Mesenteric fat pad (tissue), 1 donor: ENCODE measurements around the gene PJA2. TPM values are rescaled to one million over a fixed set of nuclear protein-coding genes. Genes with fewer than 3 reads are reported as not detected.

Source experiments
- DNase-seq: peaks from one replicate; pipeline ENCODE4 v3.0.0-alpha.2; 2020; ENCODE audit warnings: low spot score
- total RNA-seq: library from RNA; stranded (reverse); fragmentation: NEBNext Ultra II Directional; extraction: Animal tissue kit (Norgen Biotek cat#: 25700); gene quantifications from one replicate; pipeline ENCODE4 v1.2.1, GENCODE V29; 2021
- donor health status: DM: yes; HTN: yes; CAD: no.

The PJA2 gene
- total RNA-seq, 1 donor from 2014 or later: 80.0 TPM

DNA sequence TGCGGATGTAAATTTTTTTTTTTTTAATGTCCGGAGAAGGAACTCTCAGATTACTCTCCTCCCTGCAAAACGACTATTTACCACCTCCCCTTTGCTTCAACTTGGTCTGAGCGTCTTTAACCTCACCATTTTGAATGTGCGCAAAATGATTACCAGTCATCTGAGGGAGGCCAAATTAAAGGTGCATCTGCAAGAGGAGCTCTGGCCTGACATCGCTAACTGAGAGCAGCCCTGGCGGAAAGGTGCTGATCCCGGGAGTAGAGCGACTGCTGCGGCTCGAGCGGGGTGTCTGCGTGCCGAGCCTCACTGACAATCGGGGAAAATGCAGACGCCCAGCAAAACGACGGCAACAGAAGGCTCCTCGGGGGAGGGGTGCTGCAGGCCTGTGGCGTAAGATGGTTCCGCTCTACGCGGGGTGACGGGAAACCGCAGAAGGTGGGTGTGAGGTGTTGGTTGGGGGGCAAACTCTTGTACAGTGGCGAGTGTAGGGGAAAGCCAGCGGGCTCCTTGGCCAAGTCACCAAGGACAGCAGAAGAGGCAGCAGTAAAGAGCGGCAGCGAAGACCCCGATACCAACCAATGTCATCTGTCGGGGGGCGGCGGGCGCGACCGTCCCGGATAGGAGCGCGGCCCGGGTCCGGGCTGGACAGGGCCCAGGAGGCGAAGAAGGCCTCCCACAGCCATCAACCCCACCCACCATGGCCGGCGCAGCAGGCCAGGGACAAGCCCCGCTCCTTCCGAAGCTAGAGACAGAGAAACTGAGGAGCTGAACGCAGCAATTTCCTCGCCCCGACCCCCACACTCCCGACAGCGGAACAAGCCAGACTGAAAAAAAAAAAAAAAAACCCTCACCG, 557 bp downstream of the PJA2 start:
- no peak for DNase-seq

GRCh38 chr5:109407913-109408312, 1.9 kb downstream of the PJA2 start:
- no peak for DNase-seq

DNA sequence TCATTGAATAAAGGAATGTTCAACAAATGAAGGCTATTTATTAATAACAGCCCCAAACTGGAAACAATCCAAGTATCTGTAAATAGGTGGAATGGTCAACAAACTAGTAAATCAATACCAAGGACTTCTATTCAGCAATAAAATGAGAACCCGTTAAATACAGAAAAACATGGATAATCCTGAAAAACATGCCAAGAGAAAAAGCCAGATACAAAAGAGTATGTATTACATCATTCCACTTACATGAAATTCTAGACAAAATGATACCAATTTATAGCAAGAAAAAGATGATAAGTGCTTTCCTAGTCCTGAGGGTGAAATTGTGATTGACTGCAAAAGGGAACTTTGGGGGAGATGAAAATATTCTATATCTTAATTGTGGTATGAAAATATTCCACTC, 3.1 kb downstream of the PJA2 start:
- DNase-seq: no peak

DNA sequence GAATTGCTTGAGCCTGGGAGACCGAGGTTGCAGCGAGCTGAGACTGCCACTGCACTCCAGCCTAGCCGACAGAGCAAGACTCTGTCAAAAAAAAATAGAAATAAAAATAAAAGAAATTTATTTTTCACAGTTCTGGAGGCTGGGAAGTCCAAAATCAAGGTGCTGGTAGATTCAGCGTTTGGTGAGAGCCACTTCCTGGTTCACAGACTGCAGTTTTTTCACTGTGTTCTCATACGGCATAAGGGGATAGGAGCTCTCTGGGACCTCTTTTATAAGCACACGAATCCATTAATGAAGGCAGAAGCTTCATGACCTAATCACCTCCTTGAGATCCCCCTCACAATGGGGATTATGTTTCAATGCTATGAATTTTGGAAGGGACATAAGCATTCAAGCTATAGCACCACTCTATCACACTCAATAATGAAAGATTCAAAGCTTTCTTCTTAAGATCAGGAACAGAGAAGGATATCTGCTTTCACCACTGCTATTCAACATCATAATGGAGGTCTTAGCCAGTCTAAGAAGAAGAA, 5.3 kb downstream of the PJA2 start:
- no peak for DNase-seq

DNA sequence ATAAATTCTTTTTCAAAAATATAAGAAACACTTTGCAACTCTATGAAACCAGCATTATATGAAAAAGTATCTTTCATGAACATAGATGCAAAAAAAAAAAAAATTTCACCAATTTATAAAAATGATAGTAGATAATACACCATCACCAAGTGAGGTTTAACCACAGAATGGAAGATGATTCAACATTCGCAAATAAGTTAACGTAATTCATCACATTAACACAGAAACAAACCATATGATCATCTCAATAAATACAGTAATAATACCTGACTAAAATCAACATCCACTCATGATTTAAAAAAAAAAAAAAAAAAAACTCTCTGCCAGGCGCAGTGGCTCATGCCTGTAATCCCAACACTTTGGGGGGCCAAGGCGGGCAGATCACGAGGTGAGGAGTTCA, 6.3 kb downstream of the PJA2 start:
- DNase-seq: no peak

GRCh38 chr5:109399092-109399759, 10.5 kb downstream of the PJA2 start:
- DNase-seq: no peak

- DNase-seq: no peak
Observed at GRCh38 chr5:109396965-109397364, 12.8 kb downstream of the PJA2 start.

DNA sequence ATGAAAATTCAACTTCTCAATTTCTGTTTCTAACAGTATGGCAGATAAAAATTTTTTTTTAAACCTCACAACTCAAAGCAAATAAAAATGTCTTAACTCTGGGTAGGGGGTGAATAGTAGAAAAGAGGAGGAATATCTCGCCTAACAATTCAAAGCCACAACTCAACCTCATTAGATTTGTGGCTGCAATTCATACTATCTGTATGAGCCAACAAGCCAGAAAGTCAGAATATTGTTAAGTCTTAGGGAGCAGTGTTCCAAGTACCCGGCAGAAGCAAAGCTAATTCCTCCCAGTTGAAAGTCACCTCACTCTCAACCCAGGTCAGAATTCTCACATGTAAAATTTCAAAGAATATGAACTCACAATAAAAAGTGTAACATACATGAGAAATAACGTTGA, 15.0 kb downstream of the PJA2 start:
- DNase-seq: no peak

GRCh38 chr5:109390188-109390587, 19.6 kb downstream of the PJA2 start:
- no peak for DNase-seq

DNA sequence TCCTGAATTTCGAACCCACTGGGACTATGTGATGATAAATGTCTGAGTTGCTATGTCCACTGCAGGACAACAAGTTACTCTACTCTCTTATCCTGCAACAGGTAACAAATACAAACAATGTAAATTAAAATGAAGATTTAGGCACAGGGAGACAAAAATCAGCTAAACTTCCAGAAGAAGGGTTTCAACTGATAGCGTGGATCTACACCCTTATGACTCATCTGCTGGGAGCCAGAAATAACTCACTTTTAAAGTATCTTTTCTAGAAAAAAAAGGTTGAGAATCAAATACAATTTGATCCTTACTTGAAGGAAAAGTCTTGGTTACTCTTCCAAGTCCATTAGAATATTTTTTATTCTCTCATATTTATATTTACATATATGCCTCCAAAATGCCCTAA, 21.4 kb downstream of the PJA2 start:
- no peak for DNase-seq

DNA sequence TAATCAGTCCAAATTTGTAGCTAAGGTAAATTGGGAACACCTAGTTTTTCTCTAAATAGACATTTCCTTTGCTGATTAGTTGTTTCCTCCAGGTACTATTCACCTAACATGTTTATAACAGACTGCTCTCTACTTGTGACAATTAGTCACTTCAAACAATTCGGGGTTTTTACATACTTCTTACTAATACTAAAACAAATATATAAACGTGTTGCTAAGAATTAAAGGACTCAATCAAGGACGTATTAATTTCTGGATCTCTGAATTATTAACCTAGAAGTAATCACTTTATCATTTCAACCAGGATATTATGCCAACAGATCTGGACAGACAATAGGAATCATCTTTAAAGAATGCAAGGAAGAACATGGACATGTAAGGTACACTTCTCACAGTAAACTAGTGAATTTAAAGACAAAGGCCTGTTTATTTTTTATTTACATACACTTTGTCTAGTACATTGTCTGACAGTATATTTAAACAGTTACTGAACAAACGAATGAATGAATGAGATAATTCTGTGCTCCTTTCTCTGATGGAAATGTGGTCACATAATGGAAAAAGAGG, 22.3 kb downstream of the PJA2 start:
- no peak for DNase-seq

- DNase-seq: no peak
Observed at GRCh38 chr5:109378095-109378494, 31.7 kb downstream of the PJA2 start.

- no peak for DNase-seq
Observed at GRCh38 chr5:109374625-109375024, 35.1 kb downstream of the PJA2 start.

DNA sequence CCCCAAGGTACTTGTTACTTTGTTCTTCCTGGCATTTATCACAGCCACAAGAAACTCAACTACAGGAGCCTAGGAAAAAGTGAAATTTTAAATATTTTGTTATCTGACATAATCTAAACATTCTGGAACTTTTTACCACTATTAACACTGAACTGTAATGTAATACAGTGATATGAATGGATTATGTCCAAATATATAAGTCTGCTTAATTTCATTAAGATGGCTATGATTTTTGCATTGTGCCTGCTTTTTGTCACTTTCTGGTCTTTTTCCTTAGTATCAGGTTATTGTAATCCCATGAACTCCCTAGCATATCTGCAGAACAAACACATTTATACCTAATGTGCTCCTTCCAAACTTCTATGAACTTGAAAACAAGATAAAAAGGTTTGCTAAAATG, 35.8 kb downstream of the PJA2 start:
- no peak for DNase-seq

DNA sequence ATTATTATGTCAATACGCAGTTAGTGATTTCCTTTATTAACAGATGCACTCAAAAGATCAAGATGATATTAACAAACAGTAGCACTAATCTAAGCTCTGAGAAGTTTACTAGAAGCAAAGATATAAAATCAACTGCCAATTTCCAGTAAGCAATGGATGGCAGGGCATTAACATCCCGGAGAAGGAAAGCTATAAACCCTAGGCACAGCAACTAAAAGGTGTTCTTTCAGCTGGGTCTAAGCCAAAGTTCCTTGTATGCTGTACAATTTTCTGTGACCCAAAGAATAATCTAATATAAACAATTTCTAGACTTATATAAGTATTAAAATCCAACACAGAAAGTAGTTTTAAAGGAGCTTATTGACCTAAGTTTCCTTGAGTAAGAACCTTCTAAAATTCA, 39.4 kb downstream of the PJA2 start:
- no peak for DNase-seq

DNA sequence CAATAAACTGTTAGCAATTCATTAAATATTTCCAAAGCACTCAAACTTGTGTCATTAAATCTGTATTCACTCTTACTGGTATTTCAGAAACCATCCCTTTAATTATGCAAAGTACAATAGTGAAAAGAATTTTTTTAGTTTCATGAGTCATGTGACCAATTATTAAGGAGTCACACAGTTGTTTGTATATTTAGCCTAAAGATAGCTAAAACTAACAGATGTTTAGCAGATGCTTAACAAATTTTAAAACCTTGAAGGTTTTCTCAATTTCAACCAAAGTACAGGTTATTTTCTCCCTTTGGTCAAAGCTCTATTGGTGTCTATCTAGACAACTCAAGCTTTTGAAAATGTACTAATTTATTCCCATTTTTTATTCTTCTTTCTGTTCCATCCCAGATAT, 44.1 kb downstream of the PJA2 start:
- DNase-seq: no peak

GRCh38 chr5:109364977-109365376, 44.8 kb downstream of the PJA2 start:
- DNase-seq: no peak

DNA sequence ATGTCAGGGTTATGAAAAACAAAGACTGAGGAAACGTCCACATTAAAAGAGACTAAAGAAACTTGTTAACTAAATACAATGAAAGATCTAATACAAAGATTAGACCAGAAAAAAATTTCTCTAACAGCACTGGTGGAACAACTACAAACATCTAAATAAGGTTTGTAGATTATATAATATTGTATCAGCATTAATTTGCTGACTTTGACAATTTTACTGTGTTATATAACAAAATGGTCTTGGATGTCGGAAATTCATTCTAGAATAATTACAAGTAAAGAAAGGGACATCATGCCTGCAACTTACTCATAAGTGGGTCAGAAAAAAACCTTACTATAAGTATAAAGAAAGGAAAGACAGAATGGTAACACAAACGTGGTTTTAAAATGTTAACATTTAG, 50.1 kb downstream of the PJA2 start:
- DNase-seq: no peak

DNA sequence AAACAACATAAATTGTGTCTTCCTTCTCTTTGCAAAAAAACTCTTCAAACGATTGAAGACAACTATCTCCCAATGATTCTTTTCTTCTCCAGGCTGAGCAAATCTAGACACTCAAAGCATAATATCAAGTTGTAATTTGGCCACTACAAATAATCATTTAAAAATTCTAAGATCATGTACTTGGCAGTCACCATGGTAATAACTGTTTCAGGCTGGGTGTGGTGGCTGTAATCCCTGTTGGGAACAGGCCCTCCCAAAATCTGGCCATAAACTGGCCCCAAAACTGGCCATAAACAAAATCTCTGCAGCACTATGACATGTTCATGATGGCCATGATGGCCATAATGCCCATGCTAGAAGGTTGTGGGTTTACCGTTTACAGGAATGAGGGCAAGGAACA, 52.0 kb downstream of the PJA2 start:
- no peak for DNase-seq

DNA sequence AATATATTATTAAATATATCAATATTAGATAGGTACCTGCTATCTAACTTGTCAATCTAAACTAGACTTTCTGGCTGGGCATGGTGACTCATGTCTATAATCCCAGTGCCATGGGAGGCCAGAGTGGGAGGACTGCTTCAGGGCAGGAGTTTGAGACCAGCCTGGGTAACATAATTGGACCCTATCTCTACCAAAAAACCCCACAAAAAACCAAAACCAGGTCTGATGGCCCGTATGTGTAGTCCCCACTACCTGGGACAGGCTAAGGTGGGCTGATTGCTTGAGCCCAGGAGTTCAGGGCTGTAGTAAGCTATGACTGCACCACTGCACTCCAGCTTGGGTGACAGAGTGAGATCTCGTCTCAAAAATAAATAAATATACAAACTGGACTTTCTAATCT, 55.0 kb downstream of the PJA2 start:
- DNase-seq: no peak

DNA sequence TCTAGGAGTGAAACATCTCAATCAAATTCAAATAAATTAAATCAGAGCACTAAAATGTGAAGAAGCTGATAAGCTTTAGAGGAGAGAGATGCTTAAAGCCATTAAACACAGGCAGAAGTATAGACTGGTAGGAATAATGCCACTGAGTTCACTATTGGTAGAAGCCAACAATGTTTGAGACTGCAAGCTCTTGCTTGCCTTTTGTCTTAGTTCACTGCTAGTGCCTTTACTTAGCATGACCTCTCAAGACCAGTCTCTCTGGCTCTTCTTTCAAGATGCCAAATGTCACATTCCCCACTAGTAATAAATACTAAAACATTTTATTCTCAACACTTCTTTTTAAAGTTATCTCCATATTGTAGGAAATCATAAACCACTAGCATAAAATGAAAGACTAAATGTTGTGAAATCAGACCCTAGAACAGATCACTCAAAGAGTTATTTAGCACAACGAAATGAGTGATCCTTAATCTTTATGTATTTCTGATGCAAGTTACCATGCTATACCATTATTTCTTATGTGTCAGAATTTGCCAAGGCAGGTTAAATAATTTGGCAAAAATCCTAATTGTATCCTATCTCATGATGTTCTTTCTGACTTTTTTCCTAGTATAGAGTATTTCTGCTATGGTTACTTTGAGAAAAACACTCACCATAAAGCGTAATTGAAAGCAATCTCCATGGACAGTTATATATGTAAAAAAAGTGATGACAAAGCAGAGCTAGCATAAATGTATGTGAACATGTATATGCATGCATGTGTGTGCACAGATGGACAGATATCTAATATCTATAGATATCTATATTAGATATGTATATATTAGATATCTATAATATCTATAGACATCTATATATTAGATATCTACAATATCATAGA, 57.5 kb downstream of the PJA2 start:
- no peak for DNase-seq
